HG02852 (cell line): ENCODE data around the gene KYNU.
"Not testable (repeated sequence)": the region's sequence is repeated elsewhere in the genome, so short reads cannot be mapped to it uniquely, and the experiment has no call there.

ENCODE experiments used
- ATAC-seq: cut with Tn5 transposase; IDR thresholded peaks from one replicate; pipeline ENCODE4 v1.9.1; 2021; ENCODE audit warnings: mild to moderate bottlenecking, moderate library complexity; ENCODE audit not compliant: unreplicated experiment

KYNU gene

GRCh38 chr2:143084462-143084861 is 207.0 kb downstream of the KYNU start:
- no peak for ATAC-seq

- peak; percentile 70 for ATAC-seq
Observed at GRCh38 chr2:143085125-143085784, 207.8 kb downstream of the KYNU start.

- ATAC-seq = no peak
Observed at GRCh38 chr2:143087033-143087432, 209.6 kb downstream of the KYNU start.

GRCh38 chr2:143088388-143088787 is 210.9 kb downstream of the KYNU start:
- ATAC-seq = no peak

GRCh38 chr2:143089520-143089919 is 212.1 kb downstream of the KYNU start:
- ATAC-seq = not testable (repeated sequence)
